H1 (cell line): ENCODE data around the gene SNX2.

ENCODE experiments used
- CTCF ChIP-seq, 3 experiments: IDR thresholded peaks; 1 replicate in 2 of 3; 2 replicates in 1 of 3; pipeline versions ENCODE4 v1.5.1 to v1.6.1; 2011; ENCODE audit warnings: low read length in 3 of 3, mild to moderate bottlenecking in 3 of 3, inconsistent platforms in 2 of 3, low read depth in 1 of 3, moderate library complexity in 1 of 3; ENCODE audit not compliant: insufficient read depth in 1 of 3; ENCODE audit errors: control extremely low read depth in 1 of 3
- GABPA ChIP-seq: IDR thresholded peaks from 2 replicates; pipeline ENCODE4 v1.6.1; 2011; ENCODE audit warnings: mild to moderate bottlenecking, low read length, moderate library complexity, borderline replicate concordance; ENCODE audit not compliant: insufficient read depth
- HDAC2 ChIP-seq, 2 experiments: fragments of 300-600 bp in 1 of 2; sonication (generic) in 1 of 2; IDR thresholded peaks; 2 replicates each; pipeline ENCODE4 v1.6.1; 2011 to 2012; ENCODE audit warnings: low read depth in 2 of 2, low read length in 2 of 2, mild to moderate bottlenecking in 2 of 2, moderate library complexity in 2 of 2, borderline replicate concordance in 1 of 2, inconsistent platforms in 1 of 2
- PHF8 ChIP-seq: fragments of 200-600 bp; sonication (generic); conservative IDR thresholded peaks from 2 replicates; pipeline ENCODE4 v1.7.1; 2012; ENCODE audit warnings: low read depth, mild to moderate bottlenecking, inconsistent platforms, low read length, moderate library complexity
- POLR2A ChIP-seq, 2 experiments: IDR thresholded peaks; 1 replicate in 1 of 2; 2 replicates in 1 of 2; pipeline ENCODE4 v1.6.1; 2011; ENCODE audit warnings: low read depth in 2 of 2, low read length in 2 of 2, mild to moderate bottlenecking in 2 of 2; ENCODE audit errors: control extremely low read depth in 1 of 2
- ZNF274 ChIP-seq: IDR thresholded peaks from 2 replicates; pipeline ENCODE4 v1.7.0; 2012; ENCODE audit warnings: low read length, borderline replicate concordance; ENCODE audit errors: extremely low read depth

- TF ChIP-seq GABPA, result no peak
- TF ChIP-seq ZNF274, result no peak
- TF ChIP-seq HDAC2 (IDR thresholded peaks at IDR 0.05; ENCODE audit: borderline replicate concordance in 1 of 2, low read depth in 2 of 2, low read length in 2 of 2), result no peak
- TF ChIP-seq CTCF (IDR thresholded peaks at IDR 0.05; ENCODE audit: control extremely low read depth in 1 of 3, insufficient read depth in 1 of 3, low read depth in 1 of 3, low read length in 3 of 3), result no peak
- no peak for TF ChIP-seq PHF8
- no peak for TF ChIP-seq POLR2A (IDR thresholded peaks at IDR 0.05; ENCODE audit: control extremely low read depth in 1 of 2, low read depth in 2 of 2, low read length in 2 of 2)
Observed at GRCh38 chr5:122836947-122837346, 62.1 kb downstream of the SNX2 start.
